Neural progenitor cell (in vitro differentiated cells): ENCODE measurements around the gene GP2.

Experiments used
- EZH2 ChIP-seq: fragments of 200-600 bp; sonication (generic); IDR thresholded peaks from 2 replicates; pipeline ENCODE4 v1.6.1; 2017; ENCODE audit warnings: antibody characterized with exemption, mild to moderate bottlenecking, moderate library complexity
- EZH2phosphoT487 ChIP-seq: fragments of 200-600 bp; sonication (generic); IDR thresholded peaks from 2 replicates; pipeline ENCODE4 v1.6.1; 2017; ENCODE audit warnings: antibody characterized with exemption
- TF ChIP-seq, protein P1 (sequence below): fragments of 200-600 bp; sonication (generic); IDR thresholded peaks from 2 replicates; pipeline ENCODE4 v1.5.1; 2017; ENCODE audit warnings: antibody characterized with exemption, mild to moderate bottlenecking

DNA sequence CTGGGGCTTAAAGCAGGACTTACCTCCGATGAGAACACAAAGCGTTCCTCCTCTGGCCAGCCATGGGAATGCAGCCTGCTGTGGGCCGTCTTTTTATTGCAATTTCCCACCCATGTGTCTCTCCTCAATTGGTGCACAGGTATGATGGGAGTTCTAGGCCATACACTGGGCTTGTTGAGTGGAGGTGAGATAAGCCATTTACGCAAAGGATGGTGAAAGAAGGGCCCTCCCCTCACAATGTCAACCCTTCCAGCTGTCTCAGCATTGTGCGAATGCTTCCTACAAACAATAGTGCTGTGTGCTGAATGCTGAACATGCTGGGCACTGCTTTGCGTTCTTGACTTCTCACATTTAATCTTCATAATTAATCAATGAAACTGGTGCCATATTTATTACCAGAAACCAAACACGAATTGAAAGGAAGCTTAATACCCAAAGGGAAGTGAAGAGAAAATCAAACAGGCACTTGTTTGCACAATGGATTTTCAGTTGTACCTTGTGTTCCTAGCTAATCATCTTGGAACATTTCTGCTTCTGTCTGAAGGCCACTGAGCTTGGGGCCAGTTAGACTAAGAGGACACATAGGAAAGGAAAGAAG lies at the start of gene GP2:
- TF ChIP-seq, protein P1, sequence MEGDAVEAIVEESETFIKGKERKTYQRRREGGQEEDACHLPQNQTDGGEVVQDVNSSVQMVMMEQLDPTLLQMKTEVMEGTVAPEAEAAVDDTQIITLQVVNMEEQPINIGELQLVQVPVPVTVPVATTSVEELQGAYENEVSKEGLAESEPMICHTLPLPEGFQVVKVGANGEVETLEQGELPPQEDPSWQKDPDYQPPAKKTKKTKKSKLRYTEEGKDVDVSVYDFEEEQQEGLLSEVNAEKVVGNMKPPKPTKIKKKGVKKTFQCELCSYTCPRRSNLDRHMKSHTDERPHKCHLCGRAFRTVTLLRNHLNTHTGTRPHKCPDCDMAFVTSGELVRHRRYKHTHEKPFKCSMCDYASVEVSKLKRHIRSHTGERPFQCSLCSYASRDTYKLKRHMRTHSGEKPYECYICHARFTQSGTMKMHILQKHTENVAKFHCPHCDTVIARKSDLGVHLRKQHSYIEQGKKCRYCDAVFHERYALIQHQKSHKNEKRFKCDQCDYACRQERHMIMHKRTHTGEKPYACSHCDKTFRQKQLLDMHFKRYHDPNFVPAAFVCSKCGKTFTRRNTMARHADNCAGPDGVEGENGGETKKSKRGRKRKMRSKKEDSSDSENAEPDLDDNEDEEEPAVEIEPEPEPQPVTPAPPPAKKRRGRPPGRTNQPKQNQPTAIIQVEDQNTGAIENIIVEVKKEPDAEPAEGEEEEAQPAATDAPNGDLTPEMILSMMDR = peak; percentile 14
- no peak for TF ChIP-seq EZH2
- TF ChIP-seq EZH2phosphoT487 = no peak
